K562 (cell line): ENCODE results near the gene TBC1D5. TPM values are rescaled to one million over a fixed set of nuclear protein-coding genes. Genes with fewer than 3 reads are reported as not detected.
A peak's percentile ranks its signal among the peaks of the same experiment; 100 is the strongest.

ENCODE experiments used
- BRD9 ChIP-seq: fragments of 450-650 bp; IDR thresholded peaks from 2 replicates; pipeline ENCODE4 v1.6.1; 2018; ENCODE audit warnings: low read depth; ENCODE audit not compliant: partially characterized antibody
- CCNT2 ChIP-seq: IDR thresholded peaks from 2 replicates; pipeline ENCODE4 v1.6.1; 2011; ENCODE audit warnings: borderline replicate concordance, low read depth, mild to moderate bottlenecking, moderate library complexity, mixed read lengths, low read length; ENCODE audit not compliant: insufficient read length; ENCODE audit errors: extremely low read depth
- HDAC3 ChIP-seq: fragments of 450-650 bp; IDR thresholded peaks from 2 replicates; pipeline ENCODE4 v1.6.1; 2018; ENCODE audit warnings: borderline replicate concordance, mild to moderate bottlenecking, moderate library complexity; ENCODE audit not compliant: partially characterized antibody
- MAFG ChIP-seq: fragments of 450-650 bp; conservative IDR thresholded peaks from 2 replicates; pipeline ENCODE4 v1.6.1; 2016; ENCODE audit warnings: missing genetic modification characterization, missing compliant biosample characterization
- MTA1 ChIP-seq: fragments of 450-650 bp; IDR thresholded peaks from 2 replicates; pipeline ENCODE4 v1.6.1; 2017; ENCODE audit warnings: borderline replicate concordance
- NR1H2 ChIP-seq: sonication (generic); formaldehyde crosslinking; IDR thresholded peaks from 2 replicates; pipeline ENCODE4 v1.4.0; 2020; ENCODE audit warnings: mild to moderate bottlenecking, missing genetic modification reagents
- RBBP5 ChIP-seq: fragments of 200-600 bp; sonication (generic); IDR thresholded peaks from 2 replicates; pipeline ENCODE4 v1.6.1; 2012; ENCODE audit warnings: borderline replicate concordance, mild to moderate bottlenecking, low read length, control low read depth, inconsistent platforms; ENCODE audit not compliant: insufficient read depth, poor library complexity, severe bottlenecking
- RBM39 ChIP-seq: fragments of 200-400 bp; formaldehyde crosslinking; optimal IDR thresholded peaks from 2 replicates; pipeline ENCODE3; 2018; ENCODE audit warnings: low read depth, low read length
- TBL1XR1 ChIP-seq, 2 experiments: IDR thresholded peaks; 2 replicates each; pipeline ENCODE4 v1.6.1; 2012; ENCODE audit warnings: improper control_type of control experiment in 2 of 2, low read length in 2 of 2, mild to moderate bottlenecking in 1 of 2
- ZNF224 ChIP-seq: sonication (generic); formaldehyde crosslinking; IDR thresholded peaks from 2 replicates; pipeline ENCODE4 v1.8.0; 2022; ENCODE audit warnings: mild to moderate bottlenecking, missing genetic modification reagents
- polyA plus RNA-seq, 8 experiments: library from polyadenylated mRNA; depleted of rRNA in 4 of 8; stranded (reverse) in 5 of 8; unstranded in 3 of 8; fragments of >200 nt; fragmentation: Nextera tagmentation in 2 of 8; fragmentation: Illumina TruSeq in 1 of 8; extraction: Ambion mirVana in 2 of 8; extraction: Trizol in 1 of 8; gene quantifications; 2 replicates each; pipeline versions ENCODE4 v1.2.1 to v1.2.3, GENCODE V29; 2011 to 2014; ENCODE audit warnings: inconsistent platforms in 1 of 8, missing spikeins in 1 of 8
- total RNA-seq, 7 experiments: library from RNA; depleted of rRNA in 6 of 7; stranded (reverse); fragments of >200 nt in 6 of 7; fragmentation: Illumina TruSeq in 2 of 7; extraction: Trizol in 2 of 7; gene quantifications; 2 replicates each; pipeline versions ENCODE4 v1.2.1 to v1.2.3, GENCODE V29; 2011 to 2021; ENCODE audit warnings: low replicate concordance in 1 of 7
- TF ChIP-seq, protein P1 (sequence below), 2 experiments: fragments of 450-650 bp; IDR thresholded peaks; 2 replicates each; pipeline ENCODE4 v1.6.1; 2018; ENCODE audit warnings: mild to moderate bottlenecking in 2 of 2, low read depth in 1 of 2; ENCODE audit not compliant: partially characterized antibody in 2 of 2
- TF ChIP-seq, protein P2 (sequence below): fragments of 200-800 bp; sonication (Bioruptor generic); IDR thresholded peaks from 2 replicates; pipeline ENCODE4 v1.6.1; 2017; ENCODE audit warnings: missing genetic modification characterization, missing compliant biosample characterization
- TF ChIP-seq, protein P3 (sequence below): fragments of 250-450 bp; sonication (Bioruptor Pico); IDR thresholded peaks from 2 replicates; pipeline ENCODE4 v1.8.0; 2021; ENCODE audit warnings: moderate library complexity, mild to moderate bottlenecking, inconsistent platforms
- TF ChIP-seq, protein P4 (sequence below): fragments of 450-650 bp; IDR thresholded peaks from 2 replicates; pipeline ENCODE4 v1.6.1; 2016
- TF ChIP-seq, protein P5 (sequence below): fragments of 200-800 bp; sonication (Bioruptor generic); IDR thresholded peaks from 2 replicates; pipeline ENCODE4 v1.6.1; 2017; ENCODE audit warnings: missing genetic modification characterization, missing compliant biosample characterization
- TF ChIP-seq, protein P6 (sequence below), 2 experiments: fragments of 450-650 bp in 1 of 2; sonication (generic) in 1 of 2; formaldehyde crosslinking in 1 of 2; IDR thresholded peaks in 1 of 2; conservative IDR thresholded peaks in 1 of 2; 2 replicates each; pipeline versions ENCODE4 v1.6.1 to v1.8.1; 2016 to 2023; ENCODE audit warnings: mild to moderate bottlenecking in 2 of 2, moderate library complexity in 2 of 2, inconsistent platforms in 1 of 2, missing genetic modification reagents in 1 of 2

Gene TBC1D5
- total and polyA plus RNA-seq, 9 of the 15 experiments (the other 6 are each of a cell fraction or from before 2014, with no cell fraction given) = 2.9 to 38.1 (median 25.6) TPM

DNA sequence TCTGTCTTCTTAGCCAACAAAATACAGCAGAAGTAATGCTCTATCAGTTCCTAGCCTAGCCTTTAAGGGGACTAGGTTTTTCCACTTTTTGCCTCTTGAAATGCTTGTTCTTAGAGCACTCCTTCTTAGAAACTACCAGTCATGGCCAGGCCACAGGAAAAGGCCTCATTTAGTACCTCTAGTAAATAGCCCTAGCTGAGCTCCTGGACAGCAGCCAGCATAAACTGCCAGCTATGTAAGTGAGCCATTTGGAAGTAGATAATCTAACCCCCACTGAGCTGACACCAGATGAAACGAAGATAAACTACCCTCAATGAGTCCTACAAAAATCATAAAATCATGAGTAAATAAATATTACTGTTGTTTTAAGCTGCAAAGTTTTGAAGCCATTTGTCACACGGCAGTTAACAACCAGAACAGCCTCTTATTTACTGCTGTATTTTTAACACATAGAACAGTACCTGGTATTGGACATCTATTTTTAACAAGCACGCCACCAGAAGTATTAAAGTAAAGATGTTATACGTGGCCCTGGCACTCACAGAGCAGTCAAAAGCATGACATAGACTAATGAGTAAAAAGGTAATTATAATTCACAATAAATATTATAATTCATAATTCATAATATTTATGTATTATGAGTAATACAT lies 12.0 kb downstream of the TBC1D5 start (continued):
- TF ChIP-seq, protein P1, sequence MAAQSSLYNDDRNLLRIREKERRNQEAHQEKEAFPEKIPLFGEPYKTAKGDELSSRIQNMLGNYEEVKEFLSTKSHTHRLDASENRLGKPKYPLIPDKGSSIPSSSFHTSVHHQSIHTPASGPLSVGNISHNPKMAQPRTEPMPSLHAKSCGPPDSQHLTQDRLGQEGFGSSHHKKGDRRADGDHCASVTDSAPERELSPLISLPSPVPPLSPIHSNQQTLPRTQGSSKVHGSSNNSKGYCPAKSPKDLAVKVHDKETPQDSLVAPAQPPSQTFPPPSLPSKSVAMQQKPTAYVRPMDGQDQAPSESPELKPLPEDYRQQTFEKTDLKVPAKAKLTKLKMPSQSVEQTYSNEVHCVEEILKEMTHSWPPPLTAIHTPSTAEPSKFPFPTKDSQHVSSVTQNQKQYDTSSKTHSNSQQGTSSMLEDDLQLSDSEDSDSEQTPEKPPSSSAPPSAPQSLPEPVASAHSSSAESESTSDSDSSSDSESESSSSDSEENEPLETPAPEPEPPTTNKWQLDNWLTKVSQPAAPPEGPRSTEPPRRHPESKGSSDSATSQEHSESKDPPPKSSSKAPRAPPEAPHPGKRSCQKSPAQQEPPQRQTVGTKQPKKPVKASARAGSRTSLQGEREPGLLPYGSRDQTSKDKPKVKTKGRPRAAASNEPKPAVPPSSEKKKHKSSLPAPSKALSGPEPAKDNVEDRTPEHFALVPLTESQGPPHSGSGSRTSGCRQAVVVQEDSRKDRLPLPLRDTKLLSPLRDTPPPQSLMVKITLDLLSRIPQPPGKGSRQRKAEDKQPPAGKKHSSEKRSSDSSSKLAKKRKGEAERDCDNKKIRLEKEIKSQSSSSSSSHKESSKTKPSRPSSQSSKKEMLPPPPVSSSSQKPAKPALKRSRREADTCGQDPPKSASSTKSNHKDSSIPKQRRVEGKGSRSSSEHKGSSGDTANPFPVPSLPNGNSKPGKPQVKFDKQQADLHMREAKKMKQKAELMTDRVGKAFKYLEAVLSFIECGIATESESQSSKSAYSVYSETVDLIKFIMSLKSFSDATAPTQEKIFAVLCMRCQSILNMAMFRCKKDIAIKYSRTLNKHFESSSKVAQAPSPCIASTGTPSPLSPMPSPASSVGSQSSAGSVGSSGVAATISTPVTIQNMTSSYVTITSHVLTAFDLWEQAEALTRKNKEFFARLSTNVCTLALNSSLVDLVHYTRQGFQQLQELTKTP (IDR thresholded peaks at IDR 0.05; ENCODE audit: low read depth in 1 of 2, partially characterized antibody in 2 of 2) = peak in 1 of 2 experiments; percentile 39
- TF ChIP-seq, protein P2, sequence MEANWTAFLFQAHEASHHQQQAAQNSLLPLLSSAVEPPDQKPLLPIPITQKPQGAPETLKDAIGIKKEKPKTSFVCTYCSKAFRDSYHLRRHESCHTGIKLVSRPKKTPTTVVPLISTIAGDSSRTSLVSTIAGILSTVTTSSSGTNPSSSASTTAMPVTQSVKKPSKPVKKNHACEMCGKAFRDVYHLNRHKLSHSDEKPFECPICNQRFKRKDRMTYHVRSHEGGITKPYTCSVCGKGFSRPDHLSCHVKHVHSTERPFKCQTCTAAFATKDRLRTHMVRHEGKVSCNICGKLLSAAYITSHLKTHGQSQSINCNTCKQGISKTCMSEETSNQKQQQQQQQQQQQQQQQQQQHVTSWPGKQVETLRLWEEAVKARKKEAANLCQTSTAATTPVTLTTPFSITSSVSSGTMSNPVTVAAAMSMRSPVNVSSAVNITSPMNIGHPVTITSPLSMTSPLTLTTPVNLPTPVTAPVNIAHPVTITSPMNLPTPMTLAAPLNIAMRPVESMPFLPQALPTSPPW (CRISPR knock-in tag) = peak; percentile 57
- TF ChIP-seq RBM39 = no peak
- no peak for TF ChIP-seq NR1H2 (CRISPR knock-in tag)
- TF ChIP-seq, protein P3, sequence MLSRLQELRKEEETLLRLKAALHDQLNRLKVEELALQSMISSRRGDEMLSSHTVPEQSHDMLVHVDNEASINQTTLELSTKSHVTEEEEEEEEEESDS (CRISPR knock-in tag) = no peak
- TF ChIP-seq ZNF224 (CRISPR knock-in tag) = 0 out of 2 replicates have a peak, but pooled peaks have one; percentile 16
- TF ChIP-seq MTA1 = peak; percentile 80
- no peak for TF ChIP-seq RBBP5
- TF ChIP-seq, protein P4, sequence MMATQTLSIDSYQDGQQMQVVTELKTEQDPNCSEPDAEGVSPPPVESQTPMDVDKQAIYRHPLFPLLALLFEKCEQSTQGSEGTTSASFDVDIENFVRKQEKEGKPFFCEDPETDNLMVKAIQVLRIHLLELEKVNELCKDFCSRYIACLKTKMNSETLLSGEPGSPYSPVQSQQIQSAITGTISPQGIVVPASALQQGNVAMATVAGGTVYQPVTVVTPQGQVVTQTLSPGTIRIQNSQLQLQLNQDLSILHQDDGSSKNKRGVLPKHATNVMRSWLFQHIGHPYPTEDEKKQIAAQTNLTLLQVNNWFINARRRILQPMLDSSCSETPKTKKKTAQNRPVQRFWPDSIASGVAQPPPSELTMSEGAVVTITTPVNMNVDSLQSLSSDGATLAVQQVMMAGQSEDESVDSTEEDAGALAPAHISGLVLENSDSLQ = peak; percentile 83
- peak in 1 of 2 experiments; percentile 91; a peak in 2 of 4 replicates for TF ChIP-seq TBL1XR1 (IDR thresholded peaks at IDR 0.05; ENCODE audit: low read length in 2 of 2)
- peak; percentile 81 for TF ChIP-seq MAFG (tag)
- TF ChIP-seq, protein P5, sequence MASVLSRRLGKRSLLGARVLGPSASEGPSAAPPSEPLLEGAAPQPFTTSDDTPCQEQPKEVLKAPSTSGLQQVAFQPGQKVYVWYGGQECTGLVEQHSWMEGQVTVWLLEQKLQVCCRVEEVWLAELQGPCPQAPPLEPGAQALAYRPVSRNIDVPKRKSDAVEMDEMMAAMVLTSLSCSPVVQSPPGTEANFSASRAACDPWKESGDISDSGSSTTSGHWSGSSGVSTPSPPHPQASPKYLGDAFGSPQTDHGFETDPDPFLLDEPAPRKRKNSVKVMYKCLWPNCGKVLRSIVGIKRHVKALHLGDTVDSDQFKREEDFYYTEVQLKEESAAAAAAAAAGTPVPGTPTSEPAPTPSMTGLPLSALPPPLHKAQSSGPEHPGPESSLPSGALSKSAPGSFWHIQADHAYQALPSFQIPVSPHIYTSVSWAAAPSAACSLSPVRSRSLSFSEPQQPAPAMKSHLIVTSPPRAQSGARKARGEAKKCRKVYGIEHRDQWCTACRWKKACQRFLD (CRISPR knock-in tag) = peak; percentile 48; the same call in 1 of the 2 replicates
- TF ChIP-seq BRD9 = peak; percentile 54
- peak; percentile 88 for TF ChIP-seq CCNT2
- TF ChIP-seq HDAC3 = peak; percentile 81
- TF ChIP-seq, protein P6, sequence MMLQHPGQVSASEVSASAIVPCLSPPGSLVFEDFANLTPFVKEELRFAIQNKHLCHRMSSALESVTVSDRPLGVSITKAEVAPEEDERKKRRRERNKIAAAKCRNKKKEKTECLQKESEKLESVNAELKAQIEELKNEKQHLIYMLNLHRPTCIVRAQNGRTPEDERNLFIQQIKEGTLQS (IDR thresholded peaks at IDR 0.05) = no peak
- TF ChIP-seq, protein P6 (CRISPR knock-in tag; conservative IDR thresholded peaks at IDR 0.05) = peak; percentile 43; the same call in 1 of the 2 replicates
